Activated gamma-delta T cell (primary cell): ENCODE data around the gene CCDC33.

ENCODE experiments used
- DNase-seq: peaks from one replicate; lab custom pipeline; 2025; lab: John Stamatoyannopoulos, UW

CCDC33 gene

GRCh38 chr15:74229686-74230085 is 6.4 kb upstream of the CCDC33 start:
- no peak for DNase-seq

DNA sequence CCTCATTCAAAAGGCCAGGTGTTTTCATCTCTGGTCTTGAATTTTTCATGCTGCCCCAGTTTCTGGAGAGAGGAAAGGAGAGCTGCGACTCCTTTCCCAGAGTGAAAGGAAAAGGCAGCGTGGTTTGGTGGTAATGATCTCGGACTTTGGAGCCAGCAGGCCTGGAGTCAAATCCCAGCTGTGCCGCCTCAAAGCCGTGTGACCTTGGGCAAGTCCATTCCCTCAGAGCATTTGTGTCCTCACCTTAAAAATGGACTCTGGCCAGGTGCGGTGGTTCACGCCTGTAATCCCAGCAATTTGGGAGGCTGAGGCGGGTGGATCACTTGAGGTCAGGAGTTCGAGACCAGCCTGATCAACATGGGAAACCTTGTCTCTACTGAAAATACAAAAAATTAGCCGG is 4.7 kb upstream of the CCDC33 start:
- no peak for DNase-seq

GRCh38 chr15:74233373-74233772 is 2.8 kb upstream of the CCDC33 start:
- DNase-seq, result no peak

GRCh38 chr15:74233851-74234597 is 2.1 kb upstream of the CCDC33 start:
- DNase-seq, result no peak

GRCh38 chr15:74234598-74234875 is 1.6 kb upstream of the CCDC33 start:
- no peak for DNase-seq

DNA sequence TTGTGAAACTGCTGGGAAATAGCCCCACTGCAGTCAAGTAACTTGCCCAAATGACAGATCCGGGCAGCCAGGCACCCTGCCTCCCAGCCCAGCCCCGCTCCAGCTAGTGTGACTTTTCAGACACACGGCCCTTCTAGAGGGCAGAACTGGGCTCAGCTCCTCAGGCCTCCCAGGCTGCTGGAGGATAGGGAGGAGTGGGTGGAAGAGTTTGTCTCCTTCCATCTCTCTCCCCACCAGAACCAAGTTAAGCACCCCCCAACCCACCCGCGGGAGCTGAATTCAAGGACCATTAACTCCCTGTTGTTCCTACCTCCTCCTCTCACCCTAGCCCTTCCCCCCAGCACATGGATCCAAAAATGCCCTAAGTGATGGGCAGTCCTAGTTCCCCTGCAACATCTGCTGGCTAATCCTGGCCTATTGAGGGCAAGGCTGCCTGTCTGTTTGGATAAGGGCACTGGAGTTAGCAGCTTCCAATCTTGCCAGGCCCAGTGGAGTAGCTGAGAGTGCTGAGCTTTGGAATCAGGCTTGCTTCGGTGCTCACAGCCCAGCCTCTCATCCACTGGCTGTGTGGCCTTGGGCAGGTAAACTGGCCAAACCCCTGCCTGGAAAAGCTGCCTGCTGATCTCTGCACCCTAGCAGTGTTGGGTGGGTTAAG is 3.1 kb downstream of the CCDC33 start:
- DNase-seq, result no peak

- no peak for DNase-seq
These were observed 4.0 kb downstream of the CCDC33 start for GRCh38 chr15:74240002-74240568.

DNA sequence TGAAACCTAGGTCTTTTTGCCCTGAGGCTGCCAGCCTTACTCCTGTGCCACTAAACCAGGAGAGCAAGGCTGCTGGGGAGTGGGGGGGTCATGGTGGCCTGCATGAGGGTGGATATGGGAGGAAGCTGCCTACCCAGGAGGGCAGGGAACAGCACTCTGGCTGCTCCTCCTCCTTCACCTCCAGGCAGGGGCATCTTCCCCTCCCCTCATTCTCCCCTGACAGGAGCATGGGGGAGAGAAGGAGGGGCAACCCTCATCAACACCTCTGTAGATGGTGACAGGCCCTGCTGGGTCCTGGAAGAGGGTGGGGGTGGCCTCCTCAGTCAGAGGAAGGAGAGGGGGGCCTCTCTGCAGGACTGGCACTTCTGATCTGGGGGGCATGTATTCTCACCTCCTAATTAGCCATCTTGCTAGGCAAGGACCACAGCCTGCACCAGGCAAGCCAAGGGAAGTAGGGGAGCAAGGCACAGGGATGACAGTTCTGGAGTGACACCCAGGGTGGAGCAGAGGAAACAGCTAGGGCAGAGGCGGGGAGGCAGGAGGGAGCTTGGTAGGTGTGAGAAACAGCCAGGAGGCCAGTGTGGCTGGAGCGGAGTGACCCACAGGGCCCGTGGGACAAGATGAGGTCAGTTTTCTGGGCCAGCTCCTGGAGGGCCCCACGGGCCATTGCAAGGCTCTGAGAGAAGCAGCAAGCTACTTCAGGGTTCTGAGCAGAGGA is 4.9 kb downstream of the CCDC33 start:
- DNase-seq, result no peak

- no peak for DNase-seq
These were observed 6.5 kb downstream of the CCDC33 start for GRCh38 chr15:74242441-74243185.

DNA sequence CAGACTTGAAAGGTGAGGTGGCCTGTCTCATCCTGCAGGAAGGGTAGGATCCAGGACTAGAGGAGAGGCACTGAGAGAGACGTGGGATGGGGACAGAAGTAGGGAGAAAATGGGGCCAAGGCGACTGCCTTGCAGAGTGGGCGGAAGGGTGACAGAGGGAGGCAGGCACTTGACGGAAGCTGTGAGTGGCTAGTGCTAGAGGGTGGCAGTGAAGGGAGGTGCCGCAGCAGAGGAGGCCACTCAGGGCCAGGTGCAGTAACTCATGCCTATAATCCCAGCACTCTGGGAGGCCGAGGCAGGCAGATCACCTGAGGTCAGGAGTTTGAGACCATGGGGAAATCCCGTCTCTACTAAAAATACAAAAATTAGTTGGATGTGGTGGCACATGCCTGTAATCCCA is 7.3 kb downstream of the CCDC33 start:
- DNase-seq, result no peak

- no peak for DNase-seq
These were observed 8.8 kb downstream of the CCDC33 start for GRCh38 chr15:74244822-74245341.

DNA sequence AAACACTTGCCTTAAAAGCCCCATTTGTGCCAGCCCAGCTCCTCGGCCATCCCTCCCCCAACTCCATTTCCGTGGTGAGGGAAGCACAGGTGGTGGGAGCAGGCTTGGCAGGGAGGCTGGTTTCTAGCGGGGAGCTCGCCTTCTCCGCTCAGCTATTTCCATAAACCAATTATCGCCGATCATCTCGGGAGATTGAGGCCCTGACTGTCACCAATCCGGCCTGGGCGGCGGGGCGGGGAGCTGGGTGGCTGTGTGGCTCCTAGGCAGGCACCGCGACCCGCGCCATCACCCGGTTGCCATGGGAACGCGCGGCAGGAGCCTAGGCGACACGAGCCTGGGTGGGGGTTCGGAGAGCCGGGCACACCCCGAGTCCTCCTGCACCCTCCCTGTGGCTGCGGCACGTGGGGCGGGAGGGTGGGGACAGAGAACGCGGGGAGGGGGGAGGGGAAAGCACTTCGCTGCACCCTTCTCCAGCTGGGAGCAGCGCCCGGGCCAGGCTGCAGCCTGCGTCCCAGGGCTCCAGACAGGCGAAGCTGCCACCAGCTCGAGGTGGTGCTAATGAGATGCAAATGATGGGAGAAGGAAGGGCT is 9.3 kb downstream of the CCDC33 start:
- DNase-seq, result no peak

- DNase-seq, result no peak
These were observed 14.1 kb downstream of the CCDC33 start for GRCh38 chr15:74250266-74250665.

- no peak for DNase-seq
These were observed 15.1 kb downstream of the CCDC33 start for GRCh38 chr15:74251131-74251811.

DNA sequence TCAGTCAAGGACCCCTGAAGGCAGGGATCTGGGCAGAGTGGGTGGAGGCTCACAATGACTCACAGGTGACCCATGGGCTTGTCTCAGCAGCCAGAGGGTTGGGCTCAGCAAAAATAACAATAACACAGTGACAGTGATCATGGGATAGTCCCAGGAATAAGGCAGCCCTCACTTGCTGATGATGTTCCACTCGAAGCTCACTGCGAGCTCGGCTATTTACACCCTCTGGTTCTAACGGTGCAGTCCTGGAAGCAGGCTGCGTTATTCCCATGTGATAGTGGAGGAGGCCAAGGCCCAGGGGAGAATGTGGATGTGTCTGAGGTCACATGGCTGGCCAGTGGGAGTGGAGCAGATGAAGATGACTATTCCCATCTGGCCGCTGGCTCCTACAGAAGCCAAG is 16.2 kb downstream of the CCDC33 start:
- no peak for DNase-seq

DNA sequence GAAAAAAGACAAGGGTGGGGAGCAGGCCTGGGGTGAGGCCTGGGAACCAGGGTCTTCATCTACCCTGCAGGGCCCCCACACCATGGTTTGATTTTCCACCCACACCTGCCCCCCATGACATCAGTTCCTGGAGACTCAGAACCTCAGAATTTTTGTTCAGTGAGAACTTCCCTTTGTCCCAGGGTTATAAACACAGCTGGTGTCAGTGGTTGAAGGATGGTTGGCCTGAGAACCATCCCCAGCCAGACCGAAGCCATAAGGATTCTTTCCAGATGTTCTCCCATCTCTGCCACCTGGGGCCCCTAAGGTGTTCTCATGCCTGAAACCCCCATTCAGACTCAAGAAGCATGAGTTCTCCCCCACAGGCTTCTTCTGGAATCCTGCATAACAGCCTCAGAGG is 16.6 kb downstream of the CCDC33 start:
- no peak for DNase-seq

DNA sequence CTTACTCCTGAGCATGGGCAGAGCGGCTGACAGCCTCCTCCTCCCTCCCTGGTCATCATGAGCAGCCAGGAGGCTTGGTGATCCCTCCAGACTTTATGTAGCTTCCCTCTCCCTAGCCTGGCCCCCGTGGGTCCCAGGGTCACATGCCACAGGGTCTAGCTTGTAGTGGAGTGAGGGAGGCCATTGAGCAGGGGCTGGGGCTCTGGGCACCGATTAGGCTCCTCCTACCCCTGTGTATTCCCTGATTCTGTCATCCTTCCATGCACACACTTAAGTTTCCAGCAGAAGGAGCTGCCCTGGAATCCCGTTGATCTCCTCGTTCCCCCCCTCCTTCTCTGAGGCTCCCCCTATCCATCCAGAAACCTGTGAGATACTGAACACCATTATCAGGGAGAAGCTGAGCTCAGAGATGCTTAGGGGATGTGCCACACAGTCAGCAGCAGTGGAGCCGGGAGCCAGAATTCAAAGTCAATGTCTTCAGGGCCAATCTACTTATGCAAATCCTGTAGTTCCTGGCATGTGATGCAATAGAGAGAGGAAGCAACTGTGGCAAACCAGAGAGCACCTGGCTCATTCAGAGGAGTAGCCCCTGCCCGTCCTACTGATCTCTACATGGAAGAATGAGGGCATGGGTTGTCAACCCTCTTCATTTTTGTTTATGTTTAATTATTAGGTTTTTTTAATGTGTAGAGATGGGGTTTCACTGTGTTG is 17.2 kb downstream of the CCDC33 start:
- DNase-seq, result no peak

DNA sequence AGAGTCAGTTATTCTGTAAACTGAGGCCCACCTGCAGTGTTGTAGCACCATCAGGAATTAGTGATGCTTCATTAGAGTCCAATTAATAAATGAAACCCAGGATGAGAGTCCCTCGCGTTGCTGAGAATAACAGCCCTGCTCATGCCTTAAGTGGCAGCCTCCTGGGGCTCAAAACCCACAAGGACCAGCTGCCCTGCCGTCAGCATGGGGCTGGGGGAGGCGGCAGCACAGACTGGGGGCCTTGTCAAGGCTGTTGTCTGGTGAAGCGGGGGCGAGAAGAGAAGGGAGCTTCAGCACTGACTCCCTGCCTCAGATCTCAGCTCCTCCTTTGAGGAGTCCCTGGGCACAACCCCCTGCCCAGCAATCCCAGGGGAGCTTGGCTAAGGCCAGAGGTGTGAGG is 21.0 kb downstream of the CCDC33 start:
- no peak for DNase-seq

DNA sequence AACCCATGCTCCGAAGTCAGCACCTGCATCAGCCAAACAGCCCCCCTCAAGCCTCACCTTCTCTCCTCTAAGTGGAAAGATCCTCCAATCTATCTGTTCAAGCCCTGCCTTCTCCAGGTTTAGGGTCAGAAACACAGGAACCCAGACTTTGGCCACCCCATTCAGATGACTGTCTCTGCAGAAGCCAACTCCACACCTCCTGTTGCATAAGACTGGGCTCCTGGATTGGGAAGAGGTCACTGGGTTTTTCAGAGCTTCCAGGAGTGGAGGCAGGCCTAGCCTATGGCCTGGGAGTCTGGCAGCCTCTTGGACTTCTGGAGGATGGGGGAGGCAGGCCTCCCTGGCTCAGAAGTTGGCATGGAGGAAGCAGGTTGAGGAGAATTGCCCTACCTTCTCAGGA is 21.5 kb downstream of the CCDC33 start:
- no peak for DNase-seq
